MM.1S (cell line): ENCODE data around the gene RNF152.

ENCODE experiments used
- EZH2 ChIP-seq: fragments of 300-600 bp; sonication (generic); optimal IDR thresholded peaks from 2 replicates; pipeline ENCODE3; 2017; ENCODE audit warnings: low read depth, mild to moderate bottlenecking, antibody characterized with exemption, low read length, mixed read lengths
- TF ChIP-seq, protein P1 (sequence below): fragments of 300-600 bp; sonication (generic); IDR thresholded peaks from 2 replicates; pipeline ENCODE4 v1.5.1; 2016; ENCODE audit warnings: antibody characterized with exemption, low read length, mixed read lengths

GRCh38 chr18:61910101-61910500 lies 17.3 kb upstream of the RNF152 start:
- TF ChIP-seq, protein P1, sequence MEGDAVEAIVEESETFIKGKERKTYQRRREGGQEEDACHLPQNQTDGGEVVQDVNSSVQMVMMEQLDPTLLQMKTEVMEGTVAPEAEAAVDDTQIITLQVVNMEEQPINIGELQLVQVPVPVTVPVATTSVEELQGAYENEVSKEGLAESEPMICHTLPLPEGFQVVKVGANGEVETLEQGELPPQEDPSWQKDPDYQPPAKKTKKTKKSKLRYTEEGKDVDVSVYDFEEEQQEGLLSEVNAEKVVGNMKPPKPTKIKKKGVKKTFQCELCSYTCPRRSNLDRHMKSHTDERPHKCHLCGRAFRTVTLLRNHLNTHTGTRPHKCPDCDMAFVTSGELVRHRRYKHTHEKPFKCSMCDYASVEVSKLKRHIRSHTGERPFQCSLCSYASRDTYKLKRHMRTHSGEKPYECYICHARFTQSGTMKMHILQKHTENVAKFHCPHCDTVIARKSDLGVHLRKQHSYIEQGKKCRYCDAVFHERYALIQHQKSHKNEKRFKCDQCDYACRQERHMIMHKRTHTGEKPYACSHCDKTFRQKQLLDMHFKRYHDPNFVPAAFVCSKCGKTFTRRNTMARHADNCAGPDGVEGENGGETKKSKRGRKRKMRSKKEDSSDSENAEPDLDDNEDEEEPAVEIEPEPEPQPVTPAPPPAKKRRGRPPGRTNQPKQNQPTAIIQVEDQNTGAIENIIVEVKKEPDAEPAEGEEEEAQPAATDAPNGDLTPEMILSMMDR: no peak
- no peak for TF ChIP-seq EZH2
